ENCODE measurements around the gene SIGLEC9.

GRCh38 chr19:51101171-51101865 is 23.4 kb upstream of the SIGLEC9 start:
- TF ChIP-seq CEBPB (IDR thresholded peaks at IDR 0.05; ENCODE audit: low read depth) (no peak), MAX (IDR thresholded peaks at IDR 0.05) (no peak), EZH2phosphoT487 (IDR thresholded peaks at IDR 0.05; ENCODE audit: borderline replicate concordance) (no peak), CTCF (IDR thresholded peaks at IDR 0.05 in 2 of 3, conservative IDR thresholded peaks at IDR 0.05 in 1 of 3; ENCODE audit: borderline replicate concordance in 1 of 3, insufficient read depth in 1 of 3, low read depth in 2 of 3, low read length in 2 of 3) (no peak), JUND (IDR thresholded peaks at IDR 0.05) (no peak), EZH2 (IDR thresholded peaks at IDR 0.05) (no peak), ELF1 (IDR thresholded peaks at IDR 0.05; ENCODE audit: borderline replicate concordance, low read depth) (no peak), POLR2A (IDR thresholded peaks at IDR 0.05; ENCODE audit: borderline replicate concordance, extremely low read depth, insufficient read depth, insufficient read length) (no peak), POLR2AphosphoS5 (IDR thresholded peaks at IDR 0.05; ENCODE audit: low read depth, low read length) (no peak), RAD21 (IDR thresholded peaks at IDR 0.05; ENCODE audit: low read depth) (no peak)
- TF ChIP-seq, protein P1, sequence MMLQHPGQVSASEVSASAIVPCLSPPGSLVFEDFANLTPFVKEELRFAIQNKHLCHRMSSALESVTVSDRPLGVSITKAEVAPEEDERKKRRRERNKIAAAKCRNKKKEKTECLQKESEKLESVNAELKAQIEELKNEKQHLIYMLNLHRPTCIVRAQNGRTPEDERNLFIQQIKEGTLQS (IDR thresholded peaks at IDR 0.05): no peak

Data from HCT116 (cell line).